GM12878 (cell line): Measurements from ENCODE around the gene FBXO4.

Source experiments
- EP300 ChIP-seq, 2 experiments: fragments of 150-350 bp in 1 of 2; IDR thresholded peaks; 2 replicates each; pipeline ENCODE4 v1.6.1; 2011 to 2012; ENCODE audit warnings: low read depth in 2 of 2, low read length in 2 of 2, borderline replicate concordance in 1 of 2, improper control_type of control experiment in 1 of 2, inconsistent platforms in 1 of 2; ENCODE audit not compliant: control insufficient read depth in 1 of 2
- ESRRA ChIP-seq: IDR thresholded peaks from 2 replicates; pipeline ENCODE4 v1.6.1; 2012; ENCODE audit warnings: mild to moderate bottlenecking, low read length, improper control_type of control experiment
- SREBF2 ChIP-seq: IDR thresholded peaks from 2 replicates; pipeline ENCODE4 v1.6.1; 2012; ENCODE audit warnings: mild to moderate bottlenecking, low read length

GRCh38 chr5:41955432-41956024 is 30.4 kb downstream of the FBXO4 start:
- no peak for TF ChIP-seq SREBF2
- TF ChIP-seq EP300 (IDR thresholded peaks at IDR 0.05; ENCODE audit: borderline replicate concordance in 1 of 2, control insufficient read depth in 1 of 2, low read depth in 2 of 2, low read length in 2 of 2), result no peak
- TF ChIP-seq ESRRA, result no peak
